ENCODE results near the gene MLF1. TPM values are rescaled to one million over a fixed set of nuclear protein-coding genes. Genes with fewer than 3 reads are reported as not detected.

MLF1 gene
- total RNA-seq (10 to 100 TPM in 6 of 7 donors, 1 to 10 TPM in 1; 8.5 to 28.3 (median 16.0) TPM), polyA plus RNA-seq (10 to 100 TPM; 10.2 to 19.0 TPM)
- long read RNA-seq, donor 1, transcript MLF1-202 (7 exons, 2,222 nt) = minor isoform, 18 of 48 reads
- long read RNA-seq, donor 1, transcript MLF1-201 (7 exons, 2,203 nt) = major isoform, 24 of 48 reads
- long read RNA-seq, donor 1, partial matches to known transcripts = 0 of 48 reads
- long read RNA-seq, donor 1, other reads (novel, unspliced or antisense) = 5 of 48 reads
- long read RNA-seq, donor 2, transcript MLF1-201 (7 exons, 2,203 nt) = major isoform, 45 of 69 reads
- long read RNA-seq, donor 2, transcript MLF1-202 (7 exons, 2,222 nt) = minor isoform, 13 of 69 reads
- long read RNA-seq, donor 2, transcript MLF1-210 (8 exons, 1,247 nt) = minor isoform, 6 of 69 reads
- long read RNA-seq, donor 2, partial matches to known transcripts = 0 of 69 reads
- long read RNA-seq, donor 2, other reads (novel, unspliced or antisense) = 5 of 69 reads
- long read RNA-seq, donor 3, transcript MLF1-202 (7 exons, 2,222 nt) = minor isoform, 7 of 46 reads
- long read RNA-seq, donor 3, transcript MLF1-201 (7 exons, 2,203 nt) = major isoform, 33 of 46 reads
- long read RNA-seq, donor 3, partial matches to known transcripts = 0 of 46 reads
- long read RNA-seq, donor 3, other reads (novel, unspliced or antisense) = 5 of 46 reads

GRCh38 chr3:158570999-158571702 lies at the start of gene MLF1:
TSS of gene MLF1 (plus strand) at chr3:158571194. CDS start at chr3:158571301, 107 bp downstream.
- H3K36me3 ChIP-seq = no peaks in the 10 kb centered on the region
- peak; percentile 97 to 99 (median 98) for DNase-seq
- TF ChIP-seq POLR2A (IDR thresholded peaks at IDR 0.05) = peak; percentile 98
- no peak for TF ChIP-seq CTCF (IDR thresholded peaks at IDR 0.05)
- peak within 1 kb of the TSS; percentile 55 to 66 for H3K27ac ChIP-seq
- H3K9me3 ChIP-seq = no peaks in the 10 kb centered on the region
- intact Hi-C loops (cut with DNase I) = no loop called here
- peaks cover 4% of the 10 kb centered on the region for H3K4me1 ChIP-seq (ENCODE audit: insufficient read depth)
- peak within 1 kb of the TSS; percentile 72 for H3K4me3 ChIP-seq
- no peaks in the 10 kb centered on the region for H3K27me3 ChIP-seq
- WGBS, 3 donors = 0% methylated on average over 51 of the region's 51 CpGs

GRCh38 chr3:158522221-158523136 lies 48.5 kb upstream of the MLF1 start:
- H3K27me3 ChIP-seq = no peaks in the 10 kb centered on the region
- DNase-seq = no peak
- H3K36me3 ChIP-seq = no peaks in the 10 kb centered on the region
- H3K27ac ChIP-seq = no peak overlapping the region
- no peak overlapping the region for H3K4me3 ChIP-seq
- no peaks in the 10 kb centered on the region for H3K4me1 ChIP-seq (ENCODE audit: insufficient read depth)
- TF ChIP-seq EP300 (IDR thresholded peaks at IDR 0.05) = no peak
- TF ChIP-seq POLR2A (IDR thresholded peaks at IDR 0.05) = no peak
- TF ChIP-seq CTCF (IDR thresholded peaks at IDR 0.05) = no peak
- intact Hi-C loops (cut with DNase I) = no loop called here
- H3K9me3 ChIP-seq = no peaks in the 10 kb centered on the region
- WGBS, 3 donors = 26 to 67% (median 40%) methylated on average over 4 of the region's 4 CpGs

- WGBS, 3 donors = 90 to 92% (median 90%) methylated on average over 7 of the region's 7 CpGs
- Histone ChIP-seq H3K4me1 (ENCODE audit: insufficient read depth) (no peaks in the 10 kb centered on the region), H3K27me3 (no peaks in the 10 kb centered on the region), H3K4me3 (no peak overlapping the region), H3K27ac (no peak overlapping the region), H3K9me3 (no peaks in the 10 kb centered on the region), H3K36me3 (no peaks in the 10 kb centered on the region)
- intact Hi-C loops (cut with DNase I) = no loop called here
- no peak for TF ChIP-seq EP300 (IDR thresholded peaks at IDR 0.05)
- TF ChIP-seq CTCF (IDR thresholded peaks at IDR 0.05) = no peak
- TF ChIP-seq POLR2A (IDR thresholded peaks at IDR 0.05) = no peak
- no peak for DNase-seq
These were observed 42.8 kb upstream of the MLF1 start for GRCh38 chr3:158528076-158528674.
